Chondrocyte (in vitro differentiated cells): Measurements from ENCODE around the gene TMEM231. TPM values are rescaled to one million over a fixed set of nuclear protein-coding genes. Genes with fewer than 3 reads are reported as not detected.

ENCODE experiments used
- DNase-seq: peaks from one replicate; pipeline ENCODE4 v3.0.0; 2021; ENCODE audit warnings: mixed read lengths, low spot score
- H3K27ac Mint-ChIP-seq: one replicate; pipeline ENCODE4 v1.8.0; 2021; ENCODE audit warnings: mild to moderate bottlenecking, moderate library complexity, mixed read lengths; ENCODE audit not compliant: unreplicated experiment
- H3K27me3 Mint-ChIP-seq: 2 replicates; pipeline ENCODE4 v1.8.0; 2021; ENCODE audit warnings: low read depth, mixed read lengths
- H3K36me3 Mint-ChIP-seq: 2 replicates; pipeline ENCODE4 v1.8.0; 2021; ENCODE audit warnings: low read depth, mixed read lengths
- H3K4me1 Mint-ChIP-seq: 2 replicates; pipeline ENCODE4 v1.8.0; 2021; ENCODE audit warnings: low read depth, mild to moderate bottlenecking, mixed read lengths
- H3K4me3 Mint-ChIP-seq: one replicate; pipeline ENCODE4 v1.8.0; 2021; ENCODE audit warnings: mild to moderate bottlenecking, moderate library complexity, mixed read lengths; ENCODE audit not compliant: unreplicated experiment
- H3K9me3 Mint-ChIP-seq: 2 replicates; pipeline ENCODE4 v1.8.0; 2021; ENCODE audit warnings: low read depth, mixed read lengths
- CTCF ChIP-seq: fragments of 200-600 bp; sonication (generic); IDR thresholded peaks from 2 replicates; pipeline ENCODE4 v1.5.0; 2021; ENCODE audit warnings: antibody characterized with exemption, mild to moderate bottlenecking, moderate library complexity
- total RNA-seq: library from RNA; stranded (reverse); gene quantifications from 3 replicates; pipeline ENCODE4 v1.2.1, GENCODE V29; 2021

Gene TMEM231
- total RNA-seq, 1 donor from 2014 or later, result 7.1 TPM

GRCh38 chr16:75573955-75574354, 17.9 kb upstream of the TMEM231 start:
- Mint-ChIP-seq H3K9me3 (no peaks in the 10 kb centered on the region), H3K27ac (no peak overlapping the region), H3K36me3 (peaks cover 22% of the 10 kb centered on the region), H3K4me1 (no peaks in the 10 kb centered on the region), H3K4me3 (no peak overlapping the region), H3K27me3 (no peaks in the 10 kb centered on the region)
- DNase-seq, result no peak
- TF ChIP-seq CTCF, result no peak

- Mint-ChIP-seq H3K27me3 (no peaks in the 10 kb centered on the region), H3K27ac (no peak overlapping the region), H3K9me3 (no peaks in the 10 kb centered on the region), H3K4me1 (no peaks in the 10 kb centered on the region), H3K4me3 (no peak overlapping the region), H3K36me3 (peaks cover 17% of the 10 kb centered on the region)
- no peak for TF ChIP-seq CTCF
- DNase-seq, result no peak
These were observed 17.0 kb upstream of the TMEM231 start for GRCh38 chr16:75572864-75573542.

GRCh38 chr16:75570396-75571065, 14.5 kb upstream of the TMEM231 start:
- Mint-ChIP-seq H3K4me3 (no peak overlapping the region), H3K4me1 (peaks cover 14% of the 10 kb centered on the region), H3K27ac (no peak overlapping the region), H3K27me3 (no peaks in the 10 kb centered on the region), H3K36me3 (peaks cover 12% of the 10 kb centered on the region), H3K9me3 (no peaks in the 10 kb centered on the region)
- no peak for TF ChIP-seq CTCF
- no peak for DNase-seq

GRCh38 chr16:75567911-75568310, 11.9 kb upstream of the TMEM231 start:
- Mint-ChIP-seq H3K36me3 (peaks cover 5% of the 10 kb centered on the region), H3K4me1 (peaks cover 23% of the 10 kb centered on the region), H3K4me3 (peak overlapping the region; percentile 99), H3K27ac (no peak overlapping the region), H3K9me3 (no peaks in the 10 kb centered on the region), H3K27me3 (peaks cover 6% of the 10 kb centered on the region)
- no peak for DNase-seq
- no peak for TF ChIP-seq CTCF

GRCh38 chr16:75566758-75567255, 10.8 kb upstream of the TMEM231 start:
- no peak for TF ChIP-seq CTCF
- Mint-ChIP-seq H3K9me3 (no peaks in the 10 kb centered on the region), H3K4me1 (peaks cover 23% of the 10 kb centered on the region), H3K4me3 (peak overlapping the region; percentile 99), H3K27me3 (peaks cover 6% of the 10 kb centered on the region), H3K36me3 (peaks cover 3% of the 10 kb centered on the region), H3K27ac (peak overlapping the region; percentile 71)
- DNase-seq, result peak; percentile 49
